Measurements from ENCODE around the gene ING5. TPM values are rescaled to one million over a fixed set of nuclear protein-coding genes. Genes with fewer than 3 reads are reported as not detected.
"Not testable (repeated sequence)": the region's sequence is repeated elsewhere in the genome, so short reads cannot be mapped to it uniquely, and the experiment has no call there.

ING5 gene
- total and polyA plus RNA-seq, 2 donors (not counting 3 experiments of a cell fraction or from before 2014, with no cell fraction given), result 24.5 to 33.4 TPM

GRCh38 chr2:241732513-241733186, 30.8 kb downstream of the ING5 start:
- peak; percentile 52 for FAIRE-seq
- Histone ChIP-seq H3K4me1 (ENCODE audit: control insufficient read depth, extremely low read depth, insufficient read depth, low read length) (peaks cover 17% of the 10 kb centered on the region), H2AFZ (ENCODE audit: low read depth, low read length) (peak overlapping the region; percentile 34)
- CTCF ChIA-PET, result interaction anchor here (1.0 to 5.2 kb wide), 5 partner anchors 14 to 106 kb away, joined by 3 to 41 read pairs (median 4); partner anchors contain the start of genes DTYMK and ING5
- H3K27ac ChIP-seq (ENCODE audit: insufficient read depth, low read depth, low read length); dilution Hi-C loops (cut with MboI; ENCODE audit: extremely low pct_ligation_motif_present, low sequenced_read_pairs); H3K9ac ChIP-seq (replicated peaks; ENCODE audit: extremely low read depth, insufficient read depth, low read length); H3K4me3 ChIP-seq (replicated peaks in 1 of 3; ENCODE audit: insufficient read depth in 1 of 3, low read depth in 1 of 3, low read length in 3 of 3); H3K79me2 ChIP-seq (ENCODE audit: control insufficient read depth, insufficient read depth, low read length); H3K36me3 ChIP-seq (ENCODE audit: control insufficient read depth in 2 of 2, extremely low read depth in 1 of 2, insufficient read depth in 2 of 2, low read length in 2 of 2); H3K4me2 ChIP-seq (ENCODE audit: insufficient read depth, low read length); H3K27me3 ChIP-seq (ENCODE audit: control insufficient read depth in 2 of 2, insufficient read depth in 2 of 2, low read length in 2 of 2); BruUV-seq (replicated peaks); H3K9me1 ChIP-seq (replicated peaks; ENCODE audit: control insufficient read depth, extremely low read depth, insufficient read depth, low read length); H3K9me3 ChIP-seq (replicated peaks; ENCODE audit: control insufficient read depth, insufficient read depth, low read length); POLR2A ChIA-PET; H4K20me1 ChIP-seq (replicated peaks; ENCODE audit: control insufficient read depth, extremely low read depth, insufficient read depth, low read length): not testable (repeated sequence)
- intact Hi-C loops (cut with micrococcal nuclease), result loop anchor here (5.0 kb wide), 2 partner anchors 45 to 585 kb away; partner anchors contain the start of genes DTYMK and PASK
- TF ChIP-seq, protein P1, sequence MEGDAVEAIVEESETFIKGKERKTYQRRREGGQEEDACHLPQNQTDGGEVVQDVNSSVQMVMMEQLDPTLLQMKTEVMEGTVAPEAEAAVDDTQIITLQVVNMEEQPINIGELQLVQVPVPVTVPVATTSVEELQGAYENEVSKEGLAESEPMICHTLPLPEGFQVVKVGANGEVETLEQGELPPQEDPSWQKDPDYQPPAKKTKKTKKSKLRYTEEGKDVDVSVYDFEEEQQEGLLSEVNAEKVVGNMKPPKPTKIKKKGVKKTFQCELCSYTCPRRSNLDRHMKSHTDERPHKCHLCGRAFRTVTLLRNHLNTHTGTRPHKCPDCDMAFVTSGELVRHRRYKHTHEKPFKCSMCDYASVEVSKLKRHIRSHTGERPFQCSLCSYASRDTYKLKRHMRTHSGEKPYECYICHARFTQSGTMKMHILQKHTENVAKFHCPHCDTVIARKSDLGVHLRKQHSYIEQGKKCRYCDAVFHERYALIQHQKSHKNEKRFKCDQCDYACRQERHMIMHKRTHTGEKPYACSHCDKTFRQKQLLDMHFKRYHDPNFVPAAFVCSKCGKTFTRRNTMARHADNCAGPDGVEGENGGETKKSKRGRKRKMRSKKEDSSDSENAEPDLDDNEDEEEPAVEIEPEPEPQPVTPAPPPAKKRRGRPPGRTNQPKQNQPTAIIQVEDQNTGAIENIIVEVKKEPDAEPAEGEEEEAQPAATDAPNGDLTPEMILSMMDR (IDR thresholded peaks at IDR 0.05; ENCODE audit: extremely low read depth in 1 of 2, insufficient read depth in 1 of 2, low read depth in 1 of 2, low read length in 2 of 2), result peak in 1 of 2 donors; percentile 35
- DNase-seq (ENCODE audit: low read depth, low spot score), result peak; percentile 39

DNA sequence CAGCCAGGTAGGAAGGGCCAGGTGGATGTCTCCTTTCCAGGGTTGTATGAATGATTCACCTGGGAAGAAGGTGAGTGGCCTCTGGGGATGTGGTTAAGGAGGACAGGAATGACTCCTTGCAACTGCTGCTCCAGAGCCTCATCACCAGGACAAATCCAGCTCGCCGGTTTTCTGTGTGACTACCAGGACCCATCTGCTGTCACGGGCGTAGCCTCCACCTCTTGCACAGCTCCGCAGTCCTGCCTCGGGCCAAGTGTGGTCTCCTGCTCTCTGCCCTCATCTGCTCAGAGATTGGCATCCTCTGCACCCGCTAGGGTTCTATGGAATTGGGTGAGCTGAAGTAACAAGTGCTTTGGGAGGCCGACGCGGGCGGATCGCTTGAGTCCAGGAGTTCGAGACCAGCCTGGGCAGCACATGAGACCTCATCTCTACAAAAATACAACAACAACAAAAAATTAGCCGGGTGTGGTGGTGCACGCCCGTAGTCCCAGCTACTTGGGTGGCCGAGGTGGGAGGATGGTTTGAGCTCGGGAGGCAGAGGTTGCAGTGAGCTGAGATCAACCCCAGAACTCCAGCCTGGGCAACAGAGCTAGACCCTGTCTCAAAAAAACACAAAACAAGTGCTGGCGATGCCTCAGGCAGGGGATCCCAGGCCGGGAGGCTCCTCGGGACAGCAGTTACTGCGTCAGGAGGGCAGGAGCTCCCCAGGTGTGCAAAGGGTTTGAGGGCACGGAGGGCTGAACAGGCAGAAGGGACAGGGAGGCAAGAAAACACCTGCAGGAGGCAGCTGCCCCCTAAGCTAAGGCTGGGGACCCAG, 31.8 kb downstream of the ING5 start:
- no peak for DNase-seq (ENCODE audit: low read depth, low spot score)
- peak overlapping the region; percentile 88 for H2AFZ ChIP-seq (ENCODE audit: low read depth, low read length)
- no peak for FAIRE-seq
- intact Hi-C loops (cut with micrococcal nuclease) (loop anchor here (1.0 to 5.0 kb wide), 7 partner anchors 31 to 586 kb away; partner anchors contain the start of genes DTYMK, ING5, PASK and STK25), dilution Hi-C loops (cut with MboI; ENCODE audit: extremely low pct_ligation_motif_present, low sequenced_read_pairs) (no loop called here)
- peaks cover 15% of the 10 kb centered on the region for H3K4me1 ChIP-seq (ENCODE audit: control insufficient read depth, extremely low read depth, insufficient read depth, low read length)
- H3K27me3 ChIP-seq (ENCODE audit: control insufficient read depth in 2 of 2, insufficient read depth in 2 of 2, low read length in 2 of 2), result no peaks in the 10 kb centered on the region
- peak overlapping the region; percentile 32 for H3K4me2 ChIP-seq (ENCODE audit: insufficient read depth, low read length)
- H3K27ac ChIP-seq (ENCODE audit: insufficient read depth, low read depth, low read length), result no peak overlapping the region
- H3K9me1 ChIP-seq (replicated peaks; ENCODE audit: control insufficient read depth, extremely low read depth, insufficient read depth, low read length), result no peaks in the 10 kb centered on the region
- no peaks in the 10 kb centered on the region for H3K9me3 ChIP-seq (replicated peaks; ENCODE audit: control insufficient read depth, insufficient read depth, low read length)
- H3K36me3 ChIP-seq (ENCODE audit: control insufficient read depth in 2 of 2, extremely low read depth in 1 of 2, insufficient read depth in 2 of 2, low read length in 2 of 2), result no peaks in the 10 kb centered on the region
- CTCF ChIA-PET, result interaction anchor here (1.0 to 5.2 kb wide), 11 partner anchors 12 to 145 kb away, joined by 3 to 41 read pairs (median 3); partner anchors contain the start of genes ATG4B, DTYMK and ING5
- H3K4me3 ChIP-seq (replicated peaks in 1 of 3; ENCODE audit: insufficient read depth in 1 of 3, low read depth in 1 of 3, low read length in 3 of 3), result peak overlapping the region; percentile 20 to 87 (median 25)
- no TSS peak for BruUV-seq (replicated peaks)
- no peaks in the 10 kb centered on the region for H3K79me2 ChIP-seq (ENCODE audit: control insufficient read depth, insufficient read depth, low read length)
- H3K9ac ChIP-seq (replicated peaks; ENCODE audit: extremely low read depth, insufficient read depth, low read length), result no peak overlapping the region
- no peaks in the 10 kb centered on the region for H4K20me1 ChIP-seq (replicated peaks; ENCODE audit: control insufficient read depth, extremely low read depth, insufficient read depth, low read length)
- POLR2A ChIA-PET, result interaction anchor here (0.9 kb wide), 1 partner anchor 45 kb away, joined by 5 read pairs; no protein-coding TSS in a partner anchor
- TF ChIP-seq FOS (IDR thresholded peaks at IDR 0.05; ENCODE audit: borderline replicate concordance, insufficient read depth, low read length), result no peak
- no peak for TF ChIP-seq MYC (IDR thresholded peaks at IDR 0.05; ENCODE audit: low read depth, low read length)
- TF ChIP-seq, protein P1 (IDR thresholded peaks at IDR 0.05; ENCODE audit: extremely low read depth in 1 of 2, insufficient read depth in 1 of 2, low read depth in 1 of 2, low read length in 2 of 2), result no peak
- TF ChIP-seq JUN (IDR thresholded peaks at IDR 0.05; ENCODE audit: borderline replicate concordance, insufficient read depth, insufficient read length, low read depth), result no peak
- TF ChIP-seq EZH2 (IDR thresholded peaks at IDR 0.05; ENCODE audit: borderline replicate concordance, low read depth, low read length, severe bottlenecking), result no peak
- no peak for TF ChIP-seq GATA2 (IDR thresholded peaks at IDR 0.05; ENCODE audit: insufficient read depth, insufficient read length, low read depth, low read length)

Measured in endothelial cell of umbilical vein (primary cell).